MM.1S (cell line): ENCODE data around the gene ANKIB1.

Experiments used
- CTCF ChIP-seq: fragments of 300-600 bp; sonication (generic); IDR thresholded peaks from 2 replicates; pipeline ENCODE4 v1.5.1; 2016; ENCODE audit warnings: antibody characterized with exemption, low read length, mixed read lengths
- EZH2 ChIP-seq: fragments of 300-600 bp; sonication (generic); optimal IDR thresholded peaks from 2 replicates; pipeline ENCODE3; 2017; ENCODE audit warnings: low read depth, mild to moderate bottlenecking, antibody characterized with exemption, low read length, mixed read lengths

GRCh38 chr7:92335574-92335973 lies 89.8 kb downstream of the ANKIB1 start:
- TF ChIP-seq EZH2 = no peak
- TF ChIP-seq CTCF = no peak
